GM23248 (cell line): ENCODE measurements around the gene MTCP1. TPM values are rescaled to one million over a fixed set of nuclear protein-coding genes. Genes with fewer than 3 reads are reported as not detected.

ENCODE experiments used
- DNase-seq: peaks from one replicate; pipeline ENCODE4 v3.0.0-alpha.2; 2015
- H2AFZ ChIP-seq: fragments of 200-600 bp; sonication (generic); 2 replicates; pipeline ENCODE4 v1.6.1; 2016; ENCODE audit warnings: antibody characterized with exemption
- H3F3A ChIP-seq: fragments of 200-600 bp; sonication (generic); 2 replicates; pipeline ENCODE4 v1.6.1; 2016; ENCODE audit warnings: mild to moderate bottlenecking, antibody characterized with exemption, mixed run types; ENCODE audit not compliant: insufficient read depth
- H3K27ac ChIP-seq: fragments of 200-600 bp; sonication (generic); 2 replicates; pipeline ENCODE4 v1.5.1; 2016; ENCODE audit warnings: mild to moderate bottlenecking
- H3K27me3 ChIP-seq: fragments of 200-600 bp; sonication (generic); replicated peaks from 2 replicates; pipeline ENCODE4 v1.6.1; 2016; ENCODE audit warnings: mild to moderate bottlenecking; ENCODE audit not compliant: insufficient read depth
- H3K36me3 ChIP-seq: fragments of 200-600 bp; sonication (generic); 2 replicates; pipeline ENCODE4 v1.6.1; 2016; ENCODE audit warnings: low read depth, mild to moderate bottlenecking
- H3K4me1 ChIP-seq: fragments of 200-600 bp; sonication (generic); 2 replicates; pipeline ENCODE4 v1.6.1; 2016; ENCODE audit warnings: mild to moderate bottlenecking; ENCODE audit not compliant: insufficient read depth
- H3K4me2 ChIP-seq: fragments of 200-600 bp; sonication (generic); one replicate; pipeline ENCODE4 v1.6.1; 2016; ENCODE audit warnings: mild to moderate bottlenecking; ENCODE audit not compliant: unreplicated experiment
- H3K4me3 ChIP-seq: fragments of 200-600 bp; sonication (generic); 2 replicates; pipeline ENCODE4 v1.5.1; 2016; ENCODE audit warnings: mild to moderate bottlenecking
- H3K79me2 ChIP-seq: fragments of 200-600 bp; sonication (generic); 2 replicates; pipeline ENCODE4 v1.6.1; 2016; ENCODE audit warnings: mild to moderate bottlenecking; ENCODE audit not compliant: insufficient read depth
- H3K9ac ChIP-seq: fragments of 200-600 bp; sonication (generic); 2 replicates; pipeline ENCODE4 v1.6.1; 2016; ENCODE audit warnings: mild to moderate bottlenecking
- H3K9me2 ChIP-seq: fragments of 200-600 bp; sonication (generic); 2 replicates; pipeline ENCODE4 v1.6.1; 2016; ENCODE audit warnings: mixed run types, mild to moderate bottlenecking, moderate library complexity; ENCODE audit not compliant: insufficient read depth
- H3K9me3 ChIP-seq: fragments of 200-600 bp; sonication (generic); one replicate; pipeline ENCODE4 v1.6.1; 2017; ENCODE audit warnings: low read depth
- H4K20me1 ChIP-seq: fragments of 200-600 bp; sonication (generic); 2 replicates; pipeline ENCODE4 v1.6.0; 2016; ENCODE audit not compliant: insufficient read depth
- EZH2 ChIP-seq: fragments of 200-600 bp; sonication (generic); IDR thresholded peaks from 2 replicates; pipeline ENCODE4 v1.6.1; 2018; ENCODE audit warnings: antibody characterized with exemption, mild to moderate bottlenecking; ENCODE audit not compliant: insufficient read depth, poor library complexity, severe bottlenecking
- EZH2phosphoT487 ChIP-seq: fragments of 200-600 bp; sonication (generic); IDR thresholded peaks from 2 replicates; pipeline ENCODE4 v1.6.1; 2018; ENCODE audit warnings: antibody characterized with exemption, moderate library complexity, mild to moderate bottlenecking, low read depth; ENCODE audit not compliant: insufficient read depth
- WGBS, 2 experiments: methylation state at CpG; one replicate each; pipeline ENCODE4 v1.1.6; 2015 to 2017; ENCODE audit warnings: low lambda C conversion rate in 2 of 2, low coverage in 1 of 2; ENCODE audit errors: missing lambda C conversion rate in 2 of 2; 5-methylcytosine and 5-hydroxymethylcytosine counted together
- in situ Hi-C: fragments of 300-500 bp; cut with MboI; formaldehyde crosslinking; loops from 2 replicates; pipeline ENCODE4 v1.15.0; 2020
- polyA plus RNA-seq: library from polyadenylated mRNA; unstranded; fragments of >200 nt; fragmentation: Nextera tagmentation; extraction: Ambion mirVana; gene quantifications from 2 replicates; pipeline ENCODE4 v1.2.1, GENCODE V29; 2016
- total RNA-seq: library from RNA; depleted of rRNA; stranded (reverse); fragments of >200 nt; shearing (Covaris generic); gene quantifications from 2 replicates; pipeline ENCODE4 v1.2.3, GENCODE V29; 2014; rRNA removed

Gene MTCP1, protein sequence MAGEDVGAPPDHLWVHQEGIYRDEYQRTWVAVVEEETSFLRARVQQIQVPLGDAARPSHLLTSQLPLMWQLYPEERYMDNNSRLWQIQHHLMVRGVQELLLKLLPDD
- 1.8 and 6.3 TPM in 2 replicates for total RNA-seq
- polyA plus RNA-seq: 23.5 and 25.8 TPM in 2 replicates

DNA sequence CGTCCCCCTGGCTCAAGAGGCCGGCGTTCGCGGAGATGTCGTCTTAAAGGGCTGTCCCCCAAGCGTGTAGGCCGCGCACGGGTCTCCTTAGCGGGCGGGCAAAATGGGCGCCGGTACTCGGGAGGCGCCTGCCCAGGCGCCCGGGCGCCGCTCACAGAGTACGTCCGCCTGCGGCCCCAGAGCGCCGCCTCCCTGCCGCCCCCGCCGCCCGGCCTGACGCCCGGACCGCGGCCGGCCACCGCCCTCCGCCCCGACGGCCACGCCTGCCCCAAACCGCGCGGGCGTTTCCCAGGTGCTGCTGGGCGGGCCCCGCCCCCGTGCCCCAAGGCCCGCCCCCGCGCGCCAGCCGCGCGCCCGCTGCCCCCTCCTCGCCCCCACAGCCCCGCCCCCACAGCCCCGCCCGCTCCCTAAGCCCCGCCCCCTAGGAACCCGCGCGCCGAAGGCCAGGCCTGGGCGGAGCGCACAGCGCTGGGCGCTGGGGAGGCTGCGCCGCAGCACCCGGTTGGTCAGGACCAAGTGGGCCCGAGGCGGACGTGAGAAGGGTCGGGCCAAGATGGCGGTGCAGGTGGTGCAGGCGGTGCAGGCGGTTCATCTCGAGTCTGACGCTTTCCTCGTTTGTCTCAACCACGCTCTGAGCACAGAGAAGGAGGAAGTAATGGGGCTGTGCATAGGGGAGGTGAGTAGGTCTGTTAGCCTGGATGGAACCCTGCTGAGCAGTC lies at the start of gene MTCP1, which contains the start of the genes BRCC3 and CMC4:
TSS of gene MTCP1 (minus strand) at position 162 of the 719 bp plus-strand sequence. CDS start 5,126 bp downstream, outside the sequence.
TSS of gene BRCC3 (plus strand) at position 534 of the 719 bp plus-strand sequence. CDS start at position 554, 20 bp downstream.
TSS of gene CMC4 (minus strand) at position 162 of the 719 bp plus-strand sequence. CDS start 7,113 bp downstream, outside the sequence.
- peak within 1 kb of the TSS; percentile 92 for H3K4me3 ChIP-seq
- 0 to 2% methylated on average over 22 to 24 of the region's 81 CpGs for WGBS, 2 experiments
- H3K4me1 ChIP-seq: peaks cover 34% of the 10 kb centered on the region
- no peaks in the 10 kb centered on the region for H4K20me1 ChIP-seq
- peak within 1 kb of the TSS; percentile 96 for H3K27ac ChIP-seq
- H3K9me2 ChIP-seq: no peaks in the 10 kb centered on the region
- peaks cover 23% of the 10 kb centered on the region; the same call in 1 of the 2 replicates for H3F3A ChIP-seq
- H2AFZ ChIP-seq: peak within 1 kb of the TSS; percentile 93
- H3K4me2 ChIP-seq: peak within 1 kb of the TSS; percentile 91
- H3K79me2 ChIP-seq: peaks cover 70% of the 10 kb centered on the region
- DNase-seq: peak; percentile 84
- no peaks in the 10 kb centered on the region for H3K36me3 ChIP-seq
- TF ChIP-seq EZH2phosphoT487 (no peak), EZH2 (no peak)
- H3K27me3 ChIP-seq: no peaks in the 10 kb centered on the region
- in situ Hi-C loops: no loop called here
- peak within 1 kb of the TSS; percentile 97 for H3K9ac ChIP-seq
- no peaks in the 10 kb centered on the region for H3K9me3 ChIP-seq

DNA sequence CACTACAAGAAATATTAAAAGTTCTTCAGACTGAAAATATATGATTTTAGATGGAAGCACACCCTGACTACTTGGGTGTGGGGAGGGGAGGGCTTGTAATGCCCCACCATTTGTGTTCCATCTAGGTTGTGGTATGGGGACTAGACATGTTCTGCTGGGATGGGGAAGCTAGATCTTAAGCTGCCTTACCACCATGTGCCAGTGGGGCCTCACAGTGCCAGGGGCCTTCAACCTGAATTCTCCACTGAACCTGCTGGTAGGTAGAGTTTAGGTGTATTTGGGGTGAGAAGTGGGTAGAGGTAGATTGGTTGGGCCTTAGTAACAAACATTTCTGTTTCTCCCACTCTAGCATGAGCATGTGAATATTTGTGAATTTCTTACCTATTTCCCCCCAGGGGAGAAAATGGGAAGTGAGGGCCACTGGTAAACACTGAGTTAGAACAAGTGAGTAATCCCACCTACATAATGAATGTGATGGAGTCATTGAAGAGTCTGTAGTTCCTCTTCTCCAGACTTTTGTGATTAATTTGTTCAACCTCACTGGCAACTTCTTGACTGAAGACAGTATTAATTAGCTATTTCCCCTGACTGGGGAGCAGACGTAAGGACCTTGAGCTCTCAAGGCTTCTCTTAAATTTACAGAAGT lies 44.4 kb upstream of the MTCP1 start:
- Histone ChIP-seq H2AFZ (no peak overlapping the region), H3K4me2 (no peak overlapping the region), H3K27me3 (no peaks in the 10 kb centered on the region), H3K79me2 (no peaks in the 10 kb centered on the region), H4K20me1 (no peaks in the 10 kb centered on the region), H3K4me3 (no peak overlapping the region), H3K4me1 (no peaks in the 10 kb centered on the region), H3K9ac (no peak overlapping the region), H3K36me3 (no peaks in the 10 kb centered on the region), H3K9me3 (no peaks in the 10 kb centered on the region), H3K27ac (no peak overlapping the region), H3K9me2 (no peaks in the 10 kb centered on the region), H3F3A (no peaks in the 10 kb centered on the region)
- 93 to 100% methylated on average over 1 of the region's 1 CpG for WGBS, 2 experiments
- in situ Hi-C loops: no loop called here
- TF ChIP-seq EZH2phosphoT487 (no peak), EZH2 (no peak)
- no peak for DNase-seq

DNA sequence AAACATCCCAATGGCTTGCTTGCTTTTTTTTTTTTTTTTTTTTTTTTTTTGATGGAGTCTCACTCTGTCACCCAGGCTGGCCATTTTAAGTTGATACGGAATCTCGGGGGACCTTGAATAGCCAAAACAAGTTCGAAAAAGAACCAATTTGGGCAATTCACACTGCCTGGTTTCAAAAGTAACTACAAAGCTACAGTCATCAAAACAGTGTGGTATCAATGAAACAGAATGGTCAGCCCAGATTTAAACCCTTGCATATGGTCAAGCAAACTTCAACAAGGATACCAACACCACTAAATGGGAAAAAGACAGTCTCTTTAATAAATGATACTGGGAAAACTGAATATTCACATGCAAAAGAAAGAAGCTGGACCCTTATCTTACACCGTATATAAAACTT lies 42.2 kb upstream of the MTCP1 start:
- H3K27me3 ChIP-seq: no peaks in the 10 kb centered on the region
- no peak for DNase-seq
- no peaks in the 10 kb centered on the region for H3K79me2 ChIP-seq
- no peak overlapping the region for H3K4me2 ChIP-seq
- no peaks in the 10 kb centered on the region for H3K36me3 ChIP-seq
- H3K9ac ChIP-seq: no peak overlapping the region
- H4K20me1 ChIP-seq: no peaks in the 10 kb centered on the region
- TF ChIP-seq EZH2phosphoT487 (no peak), EZH2 (no peak)
- H3K4me1 ChIP-seq: no peaks in the 10 kb centered on the region
- H2AFZ ChIP-seq: no peak overlapping the region
- no peaks in the 10 kb centered on the region for H3F3A ChIP-seq
- H3K9me2 ChIP-seq: no peaks in the 10 kb centered on the region
- H3K27ac ChIP-seq: no peak overlapping the region
- H3K9me3 ChIP-seq: no peaks in the 10 kb centered on the region
- in situ Hi-C loops: no loop called here
- WGBS, 2 experiments: 92 to 100% methylated on average over 2 to 4 of the region's 4 CpGs
- H3K4me3 ChIP-seq: no peak overlapping the region

DNA sequence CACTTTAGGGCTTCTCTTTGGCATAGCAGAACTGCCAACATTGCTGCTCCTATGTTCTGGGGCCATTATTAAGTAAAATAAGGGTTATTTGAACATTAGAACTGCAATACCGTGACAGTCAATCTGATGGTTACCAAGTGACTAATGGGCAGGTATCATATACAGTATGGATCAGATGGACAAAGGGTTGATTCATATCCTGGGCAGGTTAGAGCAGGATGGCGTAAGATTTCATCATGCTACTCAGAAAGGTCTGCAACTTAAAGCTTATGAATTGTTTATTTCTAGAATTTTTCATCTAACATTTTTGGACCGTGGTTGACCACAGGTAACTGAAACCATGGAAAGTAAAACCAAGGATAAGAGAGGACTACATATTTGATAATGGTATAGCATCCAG lies 41.2 kb upstream of the MTCP1 start:
- no peaks in the 10 kb centered on the region for H3F3A ChIP-seq
- H3K27ac ChIP-seq: no peak overlapping the region
- no peaks in the 10 kb centered on the region for H3K79me2 ChIP-seq
- in situ Hi-C loops: no loop called here
- TF ChIP-seq EZH2phosphoT487: no peak
- TF ChIP-seq EZH2: no peak
- H3K4me2 ChIP-seq: no peak overlapping the region
- H3K9me3 ChIP-seq: no peaks in the 10 kb centered on the region
- no peaks in the 10 kb centered on the region for H4K20me1 ChIP-seq
- H2AFZ ChIP-seq: no peak overlapping the region
- no peaks in the 10 kb centered on the region for H3K4me1 ChIP-seq
- no peaks in the 10 kb centered on the region for H3K36me3 ChIP-seq
- H3K4me3 ChIP-seq: no peak overlapping the region
- no peak overlapping the region for H3K9ac ChIP-seq
- DNase-seq: no peak
- 97 to 98% methylated on average over 3 of the region's 3 CpGs for WGBS, 2 experiments
- H3K9me2 ChIP-seq: no peaks in the 10 kb centered on the region
- H3K27me3 ChIP-seq: no peaks in the 10 kb centered on the region
